Measurements from ENCODE around the gene PDCD1LG2.

DNA sequence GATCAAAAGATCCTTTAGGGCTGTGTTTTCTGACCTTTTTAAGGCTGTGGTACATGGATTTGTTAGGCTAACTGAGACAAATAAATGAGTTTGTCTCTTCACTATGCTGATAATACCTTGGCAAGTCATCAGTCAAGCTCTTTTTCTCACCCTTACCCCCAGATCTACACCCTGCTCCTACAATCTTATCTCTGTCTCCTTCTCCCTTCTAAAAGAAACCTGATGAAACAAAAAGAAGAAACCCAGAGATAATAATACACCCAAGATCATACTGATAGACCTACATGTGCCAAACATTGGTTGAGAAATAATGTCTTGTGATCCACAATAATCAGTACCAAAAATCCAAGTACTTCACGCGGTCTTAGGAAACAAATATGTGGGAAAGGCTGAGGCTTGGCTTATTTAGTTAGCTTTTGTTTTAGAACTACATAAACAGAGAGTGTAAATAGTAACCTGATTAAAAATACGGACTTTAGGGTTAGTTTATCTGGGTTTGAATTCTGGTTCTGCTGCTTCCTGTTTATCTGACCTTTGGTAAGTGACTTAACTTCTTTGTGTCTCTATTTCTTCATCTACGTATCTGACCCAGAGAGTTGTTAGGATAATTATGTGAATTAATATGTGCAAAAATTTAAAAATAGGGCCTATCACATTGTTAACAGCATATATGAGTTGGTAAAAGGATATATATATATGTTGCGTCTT, 24.8 kb upstream of the PDCD1LG2 start:
- no peak for TF ChIP-seq JUND (IDR thresholded peaks at IDR 0.05)
- TF ChIP-seq FOXA1 (IDR thresholded peaks at IDR 0.05) = no peak
- TF ChIP-seq, protein P1, sequence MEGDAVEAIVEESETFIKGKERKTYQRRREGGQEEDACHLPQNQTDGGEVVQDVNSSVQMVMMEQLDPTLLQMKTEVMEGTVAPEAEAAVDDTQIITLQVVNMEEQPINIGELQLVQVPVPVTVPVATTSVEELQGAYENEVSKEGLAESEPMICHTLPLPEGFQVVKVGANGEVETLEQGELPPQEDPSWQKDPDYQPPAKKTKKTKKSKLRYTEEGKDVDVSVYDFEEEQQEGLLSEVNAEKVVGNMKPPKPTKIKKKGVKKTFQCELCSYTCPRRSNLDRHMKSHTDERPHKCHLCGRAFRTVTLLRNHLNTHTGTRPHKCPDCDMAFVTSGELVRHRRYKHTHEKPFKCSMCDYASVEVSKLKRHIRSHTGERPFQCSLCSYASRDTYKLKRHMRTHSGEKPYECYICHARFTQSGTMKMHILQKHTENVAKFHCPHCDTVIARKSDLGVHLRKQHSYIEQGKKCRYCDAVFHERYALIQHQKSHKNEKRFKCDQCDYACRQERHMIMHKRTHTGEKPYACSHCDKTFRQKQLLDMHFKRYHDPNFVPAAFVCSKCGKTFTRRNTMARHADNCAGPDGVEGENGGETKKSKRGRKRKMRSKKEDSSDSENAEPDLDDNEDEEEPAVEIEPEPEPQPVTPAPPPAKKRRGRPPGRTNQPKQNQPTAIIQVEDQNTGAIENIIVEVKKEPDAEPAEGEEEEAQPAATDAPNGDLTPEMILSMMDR (IDR thresholded peaks at IDR 0.05; ENCODE audit: low read depth, low read length, missing input control) = no peak
- TF ChIP-seq, protein P2, sequence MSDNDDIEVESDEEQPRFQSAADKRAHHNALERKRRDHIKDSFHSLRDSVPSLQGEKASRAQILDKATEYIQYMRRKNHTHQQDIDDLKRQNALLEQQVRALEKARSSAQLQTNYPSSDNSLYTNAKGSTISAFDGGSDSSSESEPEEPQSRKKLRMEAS (IDR thresholded peaks at IDR 0.05) = no peak
- peak; percentile 29 to 51 for TF ChIP-seq HNF4A (conservative IDR thresholded peaks at IDR 0.05)
- TF ChIP-seq NR2F2 (IDR thresholded peaks at IDR 0.05) = no peak
- TF ChIP-seq TAF1 (conservative IDR thresholded peaks at IDR 0.05) = no peak
- TF ChIP-seq YY1 (IDR thresholded peaks at IDR 0.05) = no peak
- TF ChIP-seq, protein P3, sequence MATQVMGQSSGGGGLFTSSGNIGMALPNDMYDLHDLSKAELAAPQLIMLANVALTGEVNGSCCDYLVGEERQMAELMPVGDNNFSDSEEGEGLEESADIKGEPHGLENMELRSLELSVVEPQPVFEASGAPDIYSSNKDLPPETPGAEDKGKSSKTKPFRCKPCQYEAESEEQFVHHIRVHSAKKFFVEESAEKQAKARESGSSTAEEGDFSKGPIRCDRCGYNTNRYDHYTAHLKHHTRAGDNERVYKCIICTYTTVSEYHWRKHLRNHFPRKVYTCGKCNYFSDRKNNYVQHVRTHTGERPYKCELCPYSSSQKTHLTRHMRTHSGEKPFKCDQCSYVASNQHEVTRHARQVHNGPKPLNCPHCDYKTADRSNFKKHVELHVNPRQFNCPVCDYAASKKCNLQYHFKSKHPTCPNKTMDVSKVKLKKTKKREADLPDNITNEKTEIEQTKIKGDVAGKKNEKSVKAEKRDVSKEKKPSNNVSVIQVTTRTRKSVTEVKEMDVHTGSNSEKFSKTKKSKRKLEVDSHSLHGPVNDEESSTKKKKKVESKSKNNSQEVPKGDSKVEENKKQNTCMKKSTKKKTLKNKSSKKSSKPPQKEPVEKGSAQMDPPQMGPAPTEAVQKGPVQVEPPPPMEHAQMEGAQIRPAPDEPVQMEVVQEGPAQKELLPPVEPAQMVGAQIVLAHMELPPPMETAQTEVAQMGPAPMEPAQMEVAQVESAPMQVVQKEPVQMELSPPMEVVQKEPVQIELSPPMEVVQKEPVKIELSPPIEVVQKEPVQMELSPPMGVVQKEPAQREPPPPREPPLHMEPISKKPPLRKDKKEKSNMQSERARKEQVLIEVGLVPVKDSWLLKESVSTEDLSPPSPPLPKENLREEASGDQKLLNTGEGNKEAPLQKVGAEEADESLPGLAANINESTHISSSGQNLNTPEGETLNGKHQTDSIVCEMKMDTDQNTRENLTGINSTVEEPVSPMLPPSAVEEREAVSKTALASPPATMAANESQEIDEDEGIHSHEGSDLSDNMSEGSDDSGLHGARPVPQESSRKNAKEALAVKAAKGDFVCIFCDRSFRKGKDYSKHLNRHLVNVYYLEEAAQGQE (IDR thresholded peaks at IDR 0.05) = no peak
- peak; percentile 41 for TF ChIP-seq SP1 (IDR thresholded peaks at IDR 0.05)
